ENCODE measurements around the gene VSTM2L.

GRCh38 chr20:37913567-37914366 lies 10.8 kb downstream of the VSTM2L start:
- TF ChIP-seq POLR2AphosphoS5 (IDR thresholded peaks at IDR 0.05; ENCODE audit: low read depth, low read length) (no peak), POLR2A (IDR thresholded peaks at IDR 0.05; ENCODE audit: low read depth, low read length) (no peak), TAF1 (IDR thresholded peaks at IDR 0.05; ENCODE audit: borderline replicate concordance, low read depth, low read length) (no peak)

Measured in GM12892 (cell line).